DOHH2 (cell line): ENCODE results near the gene TNPO3.

Experiments used
- CTCF ChIP-seq: fragments of 200-600 bp; sonication (generic); IDR thresholded peaks from one replicate; pipeline ENCODE4 v1.5.1; 2014; ENCODE audit warnings: antibody characterized with exemption, mild to moderate bottlenecking, low read depth, low read length; ENCODE audit not compliant: poor library complexity, severe bottlenecking
- EZH2phosphoT487 ChIP-seq: fragments of 200-600 bp; sonication (generic); IDR thresholded peaks from 2 replicates; pipeline ENCODE4 v1.6.1; 2017; ENCODE audit warnings: borderline replicate concordance, mild to moderate bottlenecking, antibody characterized with exemption, low read length, moderate library complexity, mixed read lengths

GRCh38 chr7:129047761-129048160 lies 7.2 kb downstream of the TNPO3 start:
- TF ChIP-seq CTCF (no peak), EZH2phosphoT487 (no peak)
